HG03196 (cell line): ENCODE results near the gene ZDHHC21.

Experiments used
- ATAC-seq: cut with Tn5 transposase; IDR thresholded peaks from one replicate; pipeline ENCODE4 v1.9.1; 2021; ENCODE audit not compliant: unreplicated experiment

Gene ZDHHC21

DNA sequence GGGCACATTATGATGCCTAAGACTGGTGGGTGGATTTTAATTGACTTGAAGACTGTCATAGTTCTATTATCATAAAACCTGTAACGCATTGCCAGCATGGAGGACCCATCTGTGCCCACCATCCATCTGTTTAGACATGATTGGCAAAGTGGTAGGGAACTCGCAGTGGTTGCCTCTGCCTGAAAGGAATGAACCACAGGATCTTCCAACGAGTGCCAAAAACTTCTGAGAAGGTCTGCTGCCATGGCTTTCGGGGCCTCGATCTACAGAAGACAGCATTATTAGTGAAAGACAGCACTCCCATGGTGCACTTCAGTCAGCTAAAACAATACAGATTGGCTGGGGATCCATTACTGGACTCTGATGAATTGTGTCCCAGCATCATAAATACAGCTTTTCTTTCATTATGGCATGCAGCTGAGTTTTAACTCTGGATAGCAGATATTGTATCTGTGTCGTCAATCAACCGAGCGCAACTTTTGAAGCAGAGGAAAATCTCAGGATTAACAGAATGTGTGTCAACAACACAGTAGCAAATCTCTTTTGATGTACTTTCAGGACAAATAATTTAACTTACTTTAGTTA is 74.3 kb downstream of the ZDHHC21 start:
- no peak for ATAC-seq

DNA sequence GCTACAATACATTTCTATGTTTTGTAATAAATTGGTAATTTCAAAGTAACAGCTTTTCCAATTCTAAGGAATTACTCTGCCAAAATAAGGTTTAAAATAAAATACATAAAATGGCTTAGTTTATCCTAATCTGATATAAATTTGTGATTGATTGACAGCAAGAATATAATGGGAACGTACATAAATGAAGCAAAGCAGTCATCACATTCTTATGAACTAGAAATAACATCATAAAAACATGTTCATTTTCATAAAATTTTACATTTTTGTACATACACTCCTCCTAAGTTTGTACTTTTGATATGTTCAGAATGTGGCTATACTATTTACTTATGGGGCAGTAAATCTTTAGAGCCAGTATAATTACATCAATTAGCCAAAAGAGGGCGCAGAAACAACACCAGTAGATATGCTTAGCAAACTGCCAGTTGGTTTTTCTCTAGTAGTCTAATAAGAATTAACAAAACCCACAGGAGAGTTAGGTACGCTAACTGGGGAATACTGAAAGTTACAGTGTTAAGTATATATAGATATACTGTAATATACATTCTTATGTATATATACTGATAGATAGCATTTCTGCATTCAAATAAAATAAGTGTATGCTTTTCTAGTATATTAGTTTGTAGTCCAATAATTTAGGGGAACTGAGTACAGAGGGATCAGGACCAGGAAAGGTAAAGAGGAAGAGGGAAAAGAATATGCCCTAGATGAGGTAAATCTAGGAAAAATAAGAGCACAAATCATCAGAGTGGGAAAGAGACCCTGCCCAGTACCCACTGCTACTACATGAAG is 76.8 kb downstream of the ZDHHC21 start:
- ATAC-seq = peak; percentile 86

DNA sequence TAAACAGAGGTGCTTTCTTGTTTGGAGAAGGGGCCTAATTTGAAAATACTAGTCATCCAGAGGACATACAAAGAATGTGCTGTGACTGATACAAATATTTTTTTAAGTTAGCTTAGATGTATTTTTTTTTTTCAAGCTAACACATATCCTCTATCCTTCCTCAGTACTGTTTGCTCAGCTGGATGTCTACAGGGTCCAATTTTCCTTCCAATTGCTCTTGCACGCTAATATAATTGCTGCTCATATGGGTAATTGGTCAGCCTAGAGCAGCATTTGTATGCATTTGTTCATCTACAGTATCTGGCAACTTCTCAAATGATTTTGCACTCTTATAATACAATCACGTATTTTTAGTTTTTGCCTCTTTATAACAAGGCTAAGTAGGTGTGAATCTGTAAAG is 84.7 kb downstream of the ZDHHC21 start:
- ATAC-seq = no peak

DNA sequence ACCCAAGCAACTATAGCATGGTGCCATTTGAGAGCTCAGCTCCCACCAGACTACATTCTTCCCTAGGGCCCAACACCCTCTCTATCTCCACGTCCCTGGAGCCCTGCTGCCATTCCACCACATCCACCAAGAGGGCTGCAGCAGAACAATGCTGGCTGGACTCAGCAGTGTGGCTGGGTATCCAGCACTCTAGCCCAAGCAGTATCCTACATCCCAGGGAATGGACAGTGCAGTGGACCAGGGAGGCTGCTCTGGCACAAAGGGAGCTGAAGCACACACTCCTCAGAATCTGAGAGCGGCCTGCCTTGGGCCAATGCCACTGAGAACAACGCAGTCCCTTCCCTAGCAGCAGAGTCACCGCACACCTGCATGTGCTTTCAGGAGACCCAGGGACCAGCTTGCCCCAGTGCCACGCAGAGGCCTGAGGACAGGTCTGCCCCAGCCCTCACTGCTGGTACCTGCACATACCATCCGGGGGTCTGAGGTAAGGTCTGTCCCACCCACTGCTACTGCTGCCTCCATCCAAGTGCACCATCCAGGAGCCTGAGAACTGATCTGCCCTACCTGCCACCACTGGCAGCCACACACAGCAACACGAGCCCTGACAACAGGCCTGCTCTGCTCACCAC is 95.9 kb downstream of the ZDHHC21 start:
- no peak for ATAC-seq

DNA sequence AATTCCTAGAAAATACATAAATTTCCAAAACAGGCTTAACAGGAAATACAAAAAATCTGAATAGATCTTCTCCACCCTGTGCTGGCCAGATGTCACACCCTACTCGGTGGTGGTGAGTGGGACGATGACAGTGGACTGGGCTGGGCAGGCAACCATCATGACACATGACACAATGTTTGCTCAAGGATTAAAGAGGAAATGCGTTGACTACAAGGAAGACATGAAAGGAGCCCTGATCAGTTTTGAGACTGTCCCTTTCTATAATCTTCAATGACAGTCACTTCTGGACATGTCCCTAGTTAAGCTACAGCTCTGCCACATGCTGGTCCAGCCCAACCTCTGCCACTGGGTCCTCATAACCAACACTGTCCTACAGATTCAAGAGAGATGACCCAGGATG is 99.8 kb downstream of the ZDHHC21 start:
- no peak for ATAC-seq

DNA sequence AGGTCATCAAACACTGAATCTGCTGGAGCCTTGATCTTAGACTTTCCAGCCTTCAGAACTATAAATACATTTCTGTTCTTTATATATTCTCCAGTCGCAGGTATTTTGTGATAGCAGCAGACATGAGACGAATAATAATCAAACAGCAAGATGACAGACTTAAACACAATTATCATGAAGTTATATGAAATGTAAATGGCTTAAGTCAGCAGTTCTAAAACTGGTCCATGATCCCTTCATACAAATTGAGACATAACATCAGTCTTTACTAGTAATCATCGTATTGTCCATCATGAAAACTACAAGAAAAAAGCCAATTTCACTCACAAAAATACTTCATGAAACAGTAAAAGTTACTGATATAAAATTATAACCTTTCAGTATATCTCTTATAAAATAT is 101.8 kb downstream of the ZDHHC21 start:
- no peak for ATAC-seq

DNA sequence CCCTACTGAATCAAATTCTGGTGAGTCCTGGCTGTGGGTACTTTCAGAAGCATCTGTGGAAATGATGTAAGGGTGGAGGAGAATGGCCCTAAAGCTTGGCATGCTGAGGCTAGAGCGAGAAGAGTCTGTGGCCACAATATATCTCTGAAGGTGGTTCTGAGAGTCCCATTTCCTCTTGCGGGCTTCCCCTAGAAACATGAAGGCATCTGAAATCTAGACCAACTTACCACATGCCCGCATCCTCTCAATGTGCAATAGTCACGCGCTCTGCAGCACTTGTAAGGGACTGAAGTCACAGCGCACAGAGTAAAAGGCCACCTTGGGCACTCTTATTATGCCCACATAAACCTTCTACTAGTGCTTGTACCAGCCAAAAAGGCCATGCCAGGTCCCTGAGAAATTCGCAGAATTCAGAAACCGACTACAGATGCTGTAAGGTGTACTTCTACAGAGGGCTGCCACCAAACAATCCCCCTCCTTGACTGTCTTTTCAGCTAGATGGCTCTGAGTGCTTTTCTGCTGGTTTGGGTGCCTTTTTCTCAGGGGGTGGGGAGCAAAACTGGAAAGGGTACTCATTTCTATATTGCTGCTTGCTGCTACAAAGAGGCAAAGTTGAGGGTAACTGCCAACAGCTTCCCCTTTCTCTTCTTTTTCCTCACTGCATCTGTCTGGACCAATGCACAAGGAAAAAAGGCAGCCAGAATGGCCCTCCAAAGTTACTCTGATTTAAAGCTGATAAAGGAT is 107.3 kb downstream of the ZDHHC21 start:
- peak; percentile 99 for ATAC-seq

DNA sequence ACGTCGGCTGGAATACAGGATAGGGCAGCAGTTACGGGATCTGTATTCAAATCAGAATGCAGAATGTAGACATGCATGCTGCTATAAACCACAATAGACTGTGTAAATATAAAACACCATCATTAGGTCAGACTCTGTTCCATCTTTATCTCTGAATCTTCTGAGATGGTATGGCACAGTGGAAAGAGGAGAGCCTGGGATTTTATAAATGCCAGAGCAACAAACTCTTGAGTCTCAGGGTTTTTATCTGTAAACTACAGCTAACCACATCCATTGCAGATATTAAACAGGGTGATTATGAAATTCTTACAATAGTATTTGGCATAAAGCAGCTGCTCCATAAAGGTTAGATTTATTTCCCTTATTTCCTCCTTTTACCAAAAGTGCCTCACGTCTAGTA is 108.7 kb downstream of the ZDHHC21 start:
- ATAC-seq = no peak

DNA sequence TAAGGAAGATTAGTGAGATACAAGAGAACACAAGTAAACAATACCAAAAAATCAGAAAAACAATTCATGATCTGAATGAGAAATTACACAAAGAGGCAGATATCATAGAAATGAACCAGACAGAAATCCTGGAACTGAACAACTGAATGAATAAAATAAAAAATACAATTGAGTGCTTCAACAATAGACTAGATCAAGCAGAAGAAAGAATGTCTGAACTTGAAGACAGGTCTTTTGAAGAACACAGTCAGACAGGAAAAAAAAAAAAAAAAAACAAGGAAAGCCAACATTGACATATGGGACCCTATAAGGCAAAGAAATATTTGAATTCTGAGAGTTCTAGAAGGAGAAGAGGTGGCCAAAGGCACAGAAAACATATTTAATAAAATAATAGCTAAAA is 115.2 kb downstream of the ZDHHC21 start:
- no peak for ATAC-seq

DNA sequence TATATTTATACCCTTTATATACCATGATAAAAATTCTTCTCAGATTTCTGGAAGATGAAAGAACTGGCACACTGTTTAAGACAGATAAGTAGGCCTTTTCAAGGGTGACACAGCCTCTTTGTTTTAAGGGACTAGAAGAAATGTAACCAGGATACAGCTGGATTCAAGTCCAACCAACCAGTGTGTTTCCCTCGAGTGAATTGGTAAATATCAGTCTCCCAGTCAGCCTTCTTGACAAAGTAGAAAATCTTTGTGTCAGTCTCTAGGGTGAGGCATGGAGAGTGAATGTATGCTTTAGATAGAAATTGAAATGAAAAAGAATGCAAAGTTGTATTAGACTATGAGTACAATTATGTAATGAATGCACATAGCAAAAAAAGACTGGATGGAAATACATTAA is 119.1 kb downstream of the ZDHHC21 start:
- no peak for ATAC-seq

DNA sequence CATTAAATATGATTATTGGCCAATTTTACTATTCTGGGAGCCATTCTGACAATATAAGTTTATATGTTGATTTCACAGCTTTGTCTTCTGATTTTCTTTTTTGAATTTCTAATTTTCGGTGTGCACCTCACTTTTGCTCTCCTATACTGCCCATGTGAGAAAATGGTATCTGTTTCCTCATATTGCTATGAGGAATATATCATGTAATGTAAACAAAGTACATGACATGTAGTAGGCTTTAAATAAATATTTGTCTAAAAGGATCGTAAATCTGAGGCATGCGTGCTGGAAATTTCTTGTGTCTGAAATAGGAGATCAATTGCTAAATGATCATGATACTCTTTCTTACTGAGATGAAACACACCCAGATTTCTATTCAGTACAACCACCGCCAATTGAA is 119.9 kb downstream of the ZDHHC21 start:
- ATAC-seq = no peak

DNA sequence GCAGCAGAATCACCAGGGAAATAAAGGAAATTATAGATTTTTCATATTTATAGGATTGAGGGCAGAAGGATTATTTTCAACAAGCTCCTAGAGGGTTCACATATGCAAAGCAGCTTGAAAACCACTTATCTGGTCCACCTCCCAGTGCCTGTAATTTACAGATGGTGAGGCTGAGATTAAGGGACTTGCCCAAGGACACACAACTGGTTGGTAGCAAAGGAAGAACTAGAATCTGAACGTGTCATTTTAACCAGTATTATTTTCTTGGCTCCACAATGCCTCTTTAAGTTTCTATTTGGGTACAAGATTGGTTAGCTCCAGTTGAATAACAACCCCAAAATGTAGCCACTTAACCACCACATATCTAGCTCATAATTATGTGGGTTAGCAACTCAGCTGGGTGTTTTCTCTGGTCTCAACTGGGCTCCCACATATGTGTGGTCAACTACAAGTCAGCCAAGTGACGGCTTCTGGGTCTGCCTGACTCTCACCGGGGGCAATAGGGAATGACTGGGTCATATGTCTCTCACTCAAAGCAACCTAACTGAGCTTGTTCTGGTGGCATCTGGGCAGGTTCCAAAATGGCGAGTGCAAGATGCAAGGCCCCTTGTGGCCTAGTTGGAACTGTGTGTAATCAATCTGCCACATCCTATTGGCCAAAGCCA is 127.7 kb downstream of the ZDHHC21 start:
- no peak for ATAC-seq

DNA sequence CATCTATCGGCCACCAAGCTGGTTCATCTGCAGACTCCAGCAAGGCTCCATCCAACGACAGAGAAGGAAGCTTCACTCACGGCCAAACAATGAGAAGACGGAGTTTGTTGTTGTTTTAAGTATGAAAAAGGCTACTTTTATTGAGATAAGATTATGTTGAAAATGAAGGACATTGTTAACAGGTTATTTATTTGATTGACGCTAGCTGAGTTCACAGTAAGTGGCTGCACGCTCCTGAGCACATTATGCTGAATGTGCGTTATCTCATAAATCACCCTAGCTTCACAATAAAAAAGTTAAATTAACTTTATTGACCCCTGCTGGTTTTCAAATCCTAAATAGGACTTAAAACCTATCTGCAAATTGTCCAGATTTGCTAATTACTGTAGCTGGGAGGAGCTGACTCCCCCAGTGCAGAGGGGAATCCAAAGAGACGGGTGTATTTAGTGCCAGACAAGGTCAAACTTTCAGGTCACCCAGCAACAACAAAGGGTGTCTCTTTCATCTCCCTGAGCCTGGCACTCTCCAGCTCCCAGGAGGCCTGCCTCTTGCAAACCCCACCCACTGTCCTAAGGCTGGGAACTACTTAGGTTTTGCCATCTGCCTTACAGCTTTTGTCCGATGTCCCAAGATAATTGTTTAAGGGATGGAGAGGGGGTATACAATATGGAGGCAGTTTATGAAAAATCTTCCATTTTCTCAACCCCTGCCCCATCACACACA is 129.2 kb downstream of the ZDHHC21 start:
- ATAC-seq = no peak

DNA sequence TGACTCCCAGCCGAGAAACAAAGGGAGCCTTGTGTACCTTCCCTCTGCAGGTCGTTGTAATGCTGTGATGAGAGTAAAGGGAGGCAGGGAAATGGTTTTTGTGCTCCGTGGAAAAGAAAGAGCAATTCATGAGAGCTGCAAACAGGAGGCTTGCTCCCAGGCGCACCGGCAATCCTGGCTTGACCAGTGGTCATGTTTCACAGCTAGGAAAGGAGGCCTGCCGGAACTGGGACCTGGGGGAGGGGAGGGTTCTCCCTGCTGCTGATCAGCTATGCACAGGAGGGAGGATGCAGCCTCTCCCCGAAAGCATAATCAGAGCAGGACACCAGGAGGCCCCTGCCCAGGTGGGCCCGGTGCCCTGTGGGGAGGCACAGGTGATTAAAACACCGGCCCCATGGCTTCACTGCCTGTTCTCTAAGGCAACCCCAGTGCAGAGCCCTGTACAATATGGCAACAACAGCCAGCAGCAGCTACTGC is 131.3 kb downstream of the ZDHHC21 start:
- ATAC-seq = no peak
